Measurements from ENCODE around the gene MECP2. TPM values are rescaled to one million over a fixed set of nuclear protein-coding genes. Genes with fewer than 3 reads are reported as not detected.

MECP2 gene
- total RNA-seq, 1 donor from 2014 or later, result 10.4 TPM

- H3K9me3 ChIP-seq (ENCODE audit: control insufficient read depth in 3 of 3, low read length in 3 of 3), result no peaks in the 10 kb centered on the region
- H3K4me1 ChIP-seq (ENCODE audit: control insufficient read depth in 3 of 3, insufficient read depth in 3 of 3, low read length in 3 of 3), result peaks cover 0 to 21% (median 19%) of the 10 kb centered on the region in 3 donors
- H3K36me3 ChIP-seq (ENCODE audit: control insufficient read depth in 3 of 3, insufficient read depth in 3 of 3, low read length in 3 of 3), result peaks cover 13 to 17% (median 16%) of the 10 kb centered on the region in 3 donors
- no peak overlapping the region for H3K27ac ChIP-seq (ENCODE audit: low read depth, low read length)
- peaks cover 0 to under 1% (median 0%) of the 10 kb centered on the region in 3 donors for H3K27me3 ChIP-seq (ENCODE audit: control insufficient read depth in 3 of 3, insufficient read depth in 3 of 3, low read length in 3 of 3)
- no peak overlapping the region for H3K9ac ChIP-seq (ENCODE audit: low read depth in 1 of 3, low read length in 3 of 3)
- no peak overlapping the region for H3K4me3 ChIP-seq (ENCODE audit: low read length in 3 of 3)
Observed at GRCh38 chrX:154029439-154029838, 68.1 kb downstream of the MECP2 start.

GRCh38 chrX:154028502-154029184 lies 68.9 kb downstream of the MECP2 start:
- Histone ChIP-seq H3K9me3 (ENCODE audit: control insufficient read depth in 3 of 3, low read length in 3 of 3) (no peaks in the 10 kb centered on the region), H3K4me1 (ENCODE audit: control insufficient read depth in 3 of 3, insufficient read depth in 3 of 3, low read length in 3 of 3) (peaks cover 0 to 18% (median 17%) of the 10 kb centered on the region in 3 donors), H3K9ac (ENCODE audit: low read depth in 1 of 3, low read length in 3 of 3) (no peak overlapping the region), H3K36me3 (ENCODE audit: control insufficient read depth in 3 of 3, insufficient read depth in 3 of 3, low read length in 3 of 3) (peaks cover 13 to 17% (median 16%) of the 10 kb centered on the region in 3 donors), H3K27me3 (ENCODE audit: control insufficient read depth in 3 of 3, insufficient read depth in 3 of 3, low read length in 3 of 3) (peaks cover 0 to 2% (median 0%) of the 10 kb centered on the region in 3 donors), H3K4me3 (ENCODE audit: low read length in 3 of 3) (no peak overlapping the region), H3K27ac (ENCODE audit: low read depth, low read length) (no peak overlapping the region)

- H3K27me3 ChIP-seq (ENCODE audit: control insufficient read depth in 3 of 3, insufficient read depth in 3 of 3, low read length in 3 of 3), result peaks cover 0 to 2% (median 0%) of the 10 kb centered on the region in 3 donors
- H3K36me3 ChIP-seq (ENCODE audit: control insufficient read depth in 3 of 3, insufficient read depth in 3 of 3, low read length in 3 of 3), result peaks cover 13 to 17% (median 16%) of the 10 kb centered on the region in 3 donors
Observed at GRCh38 chrX:154027986-154028385, 69.5 kb downstream of the MECP2 start.

GRCh38 chrX:154027022-154027402 lies 70.5 kb downstream of the MECP2 start:
- peaks cover 13 to 17% (median 15%) of the 10 kb centered on the region in 3 donors for H3K36me3 ChIP-seq (ENCODE audit: control insufficient read depth in 3 of 3, insufficient read depth in 3 of 3, low read length in 3 of 3)
- H3K9me3 ChIP-seq (ENCODE audit: control insufficient read depth in 3 of 3, low read length in 3 of 3), result no peaks in the 10 kb centered on the region
- H3K4me3 ChIP-seq (ENCODE audit: low read length in 3 of 3), result no peak overlapping the region
- peaks cover 0 to 2% (median 0%) of the 10 kb centered on the region in 3 donors for H3K27me3 ChIP-seq (ENCODE audit: control insufficient read depth in 3 of 3, insufficient read depth in 3 of 3, low read length in 3 of 3)
- H3K27ac ChIP-seq (ENCODE audit: low read depth, low read length), result no peak overlapping the region
- peaks cover 0 to 19% (median 13%) of the 10 kb centered on the region in 3 donors for H3K4me1 ChIP-seq (ENCODE audit: control insufficient read depth in 3 of 3, insufficient read depth in 3 of 3, low read length in 3 of 3)
- no peak overlapping the region for H3K9ac ChIP-seq (ENCODE audit: low read depth in 1 of 3, low read length in 3 of 3)

More at GRCh38 chrX:154027986-154028385, 69.5 kb downstream of the MECP2 start:
- Histone ChIP-seq H3K9me3 (ENCODE audit: control insufficient read depth in 3 of 3, low read length in 3 of 3) (no peaks in the 10 kb centered on the region), H3K4me3 (ENCODE audit: low read length in 3 of 3) (no peak overlapping the region), H3K9ac (ENCODE audit: low read depth in 1 of 3, low read length in 3 of 3) (no peak overlapping the region), H3K4me1 (ENCODE audit: control insufficient read depth in 3 of 3, insufficient read depth in 3 of 3, low read length in 3 of 3) (peaks cover 0 to 15% (median 13%) of the 10 kb centered on the region in 3 donors), H3K27ac (ENCODE audit: low read depth, low read length) (no peak overlapping the region)

GRCh38 chrX:154026136-154027021 lies 71.1 kb downstream of the MECP2 start:
- Histone ChIP-seq H3K36me3 (ENCODE audit: control insufficient read depth in 3 of 3, insufficient read depth in 3 of 3, low read length in 3 of 3) (peaks cover 7 to 13% (median 11%) of the 10 kb centered on the region in 3 donors), H3K4me1 (ENCODE audit: control insufficient read depth in 3 of 3, insufficient read depth in 3 of 3, low read length in 3 of 3) (peaks cover 0 to 21% (median 13%) of the 10 kb centered on the region in 3 donors), H3K4me3 (ENCODE audit: low read length in 3 of 3) (no peak overlapping the region), H3K9ac (ENCODE audit: low read depth in 1 of 3, low read length in 3 of 3) (no peak overlapping the region), H3K9me3 (ENCODE audit: control insufficient read depth in 3 of 3, low read length in 3 of 3) (no peaks in the 10 kb centered on the region), H3K27ac (ENCODE audit: low read depth, low read length) (no peak overlapping the region), H3K27me3 (ENCODE audit: control insufficient read depth in 3 of 3, insufficient read depth in 3 of 3, low read length in 3 of 3) (peaks cover 0 to 2% (median 0%) of the 10 kb centered on the region in 3 donors)

GRCh38 chrX:154025230-154025629 lies 72.3 kb downstream of the MECP2 start:
- Histone ChIP-seq H3K27ac (ENCODE audit: low read depth, low read length) (no peak overlapping the region), H3K9ac (ENCODE audit: low read depth in 1 of 3, low read length in 3 of 3) (peak overlapping the region in 1 of 3 donors; percentile 16), H3K27me3 (ENCODE audit: control insufficient read depth in 3 of 3, insufficient read depth in 3 of 3, low read length in 3 of 3) (peaks cover 0 to 2% (median 0%) of the 10 kb centered on the region in 3 donors), H3K9me3 (ENCODE audit: control insufficient read depth in 3 of 3, low read length in 3 of 3) (no peaks in the 10 kb centered on the region), H3K36me3 (ENCODE audit: control insufficient read depth in 3 of 3, insufficient read depth in 3 of 3, low read length in 3 of 3) (peaks cover 4 to 6% (median 4%) of the 10 kb centered on the region in 3 donors), H3K4me1 (ENCODE audit: control insufficient read depth in 3 of 3, insufficient read depth in 3 of 3, low read length in 3 of 3) (peaks cover 8 to 32% (median 22%) of the 10 kb centered on the region in 3 donors), H3K4me3 (ENCODE audit: low read length in 3 of 3) (no peak overlapping the region)

GRCh38 chrX:154024271-154024670 lies 73.2 kb downstream of the MECP2 start:
- H3K4me1 ChIP-seq (ENCODE audit: control insufficient read depth in 3 of 3, insufficient read depth in 3 of 3, low read length in 3 of 3), result peaks cover 8 to 34% (median 22%) of the 10 kb centered on the region in 3 donors
- peaks cover 0 to 3% (median 2%) of the 10 kb centered on the region in 3 donors for H3K36me3 ChIP-seq (ENCODE audit: control insufficient read depth in 3 of 3, insufficient read depth in 3 of 3, low read length in 3 of 3)
- H3K4me3 ChIP-seq (ENCODE audit: low read length in 3 of 3), result no peak overlapping the region
- H3K9ac ChIP-seq (ENCODE audit: low read depth in 1 of 3, low read length in 3 of 3), result no peak overlapping the region
- no peak overlapping the region for H3K27ac ChIP-seq (ENCODE audit: low read depth, low read length)
- H3K27me3 ChIP-seq (ENCODE audit: control insufficient read depth in 3 of 3, insufficient read depth in 3 of 3, low read length in 3 of 3), result peaks cover 0 to 2% (median 0%) of the 10 kb centered on the region in 3 donors
- H3K9me3 ChIP-seq (ENCODE audit: control insufficient read depth in 3 of 3, low read length in 3 of 3), result no peaks in the 10 kb centered on the region

GRCh38 chrX:154023276-154024000 lies 74.1 kb downstream of the MECP2 start:
- H3K36me3 ChIP-seq (ENCODE audit: control insufficient read depth in 3 of 3, insufficient read depth in 3 of 3, low read length in 3 of 3), result peaks cover 0 to 2% (median 1%) of the 10 kb centered on the region in 3 donors
- peaks cover 14 to 35% (median 25%) of the 10 kb centered on the region in 3 donors for H3K4me1 ChIP-seq (ENCODE audit: control insufficient read depth in 3 of 3, insufficient read depth in 3 of 3, low read length in 3 of 3)
- peaks cover 0 to 2% (median 0%) of the 10 kb centered on the region in 3 donors for H3K27me3 ChIP-seq (ENCODE audit: control insufficient read depth in 3 of 3, insufficient read depth in 3 of 3, low read length in 3 of 3)
- no peak overlapping the region for H3K9ac ChIP-seq (ENCODE audit: low read depth in 1 of 3, low read length in 3 of 3)
- no peak overlapping the region for H3K27ac ChIP-seq (ENCODE audit: low read depth, low read length)
- H3K9me3 ChIP-seq (ENCODE audit: control insufficient read depth in 3 of 3, low read length in 3 of 3), result no peaks in the 10 kb centered on the region
- no peak overlapping the region for H3K4me3 ChIP-seq (ENCODE audit: low read length in 3 of 3)

GRCh38 chrX:154022108-154022507 lies 75.4 kb downstream of the MECP2 start:
- Histone ChIP-seq H3K4me3 (ENCODE audit: low read length in 3 of 3) (no peak overlapping the region), H3K4me1 (ENCODE audit: control insufficient read depth in 3 of 3, insufficient read depth in 3 of 3, low read length in 3 of 3) (peaks cover 15 to 43% (median 26%) of the 10 kb centered on the region in 3 donors), H3K27me3 (ENCODE audit: control insufficient read depth in 3 of 3, insufficient read depth in 3 of 3, low read length in 3 of 3) (peaks cover 0 to 2% (median 0%) of the 10 kb centered on the region in 3 donors), H3K9me3 (ENCODE audit: control insufficient read depth in 3 of 3, low read length in 3 of 3) (no peaks in the 10 kb centered on the region), H3K36me3 (ENCODE audit: control insufficient read depth in 3 of 3, insufficient read depth in 3 of 3, low read length in 3 of 3) (no peaks in the 10 kb centered on the region), H3K27ac (ENCODE audit: low read depth, low read length) (no peak overlapping the region), H3K9ac (ENCODE audit: low read depth in 1 of 3, low read length in 3 of 3) (peak overlapping the region in 1 of 3 donors; percentile 25)

All from skeletal muscle tissue (tissue), 4 donors.